K562 (cell line): Measurements from ENCODE around the gene KCNN4. TPM values are rescaled to one million over a fixed set of nuclear protein-coding genes. Genes with fewer than 3 reads are reported as not detected.

Experiments
- CEBPG ChIP-seq, 3 experiments: fragments of 200-800 bp in 1 of 3; sonication (Bioruptor generic) in 1 of 3; sonication (generic) in 1 of 3; formaldehyde crosslinking in 1 of 3; IDR thresholded peaks in 2 of 3; conservative IDR thresholded peaks in 1 of 3; 2 replicates each; pipeline versions ENCODE4 v1.6.1 to v1.8.0; 2016 to 2022; ENCODE audit warnings: missing compliant biosample characterization in 2 of 3, missing genetic modification characterization in 2 of 3, mild to moderate bottlenecking in 1 of 3, missing genetic modification reagents in 1 of 3
- CHCHD3 ChIP-seq: fragments of 250-450 bp; sonication (Bioruptor Pico); IDR thresholded peaks from 2 replicates; pipeline ENCODE4 v2.1.2; 2022; ENCODE audit warnings: mild to moderate bottlenecking
- FOXJ2 ChIP-seq: fragments of 200-800 bp; sonication (Bioruptor generic); IDR thresholded peaks from 2 replicates; pipeline ENCODE4 v1.6.1; 2016; ENCODE audit warnings: missing genetic modification characterization, missing compliant biosample characterization
- FOXM1 ChIP-seq, 2 experiments: fragments of 450-650 bp in 1 of 2; sonication (generic) in 1 of 2; formaldehyde crosslinking in 1 of 2; IDR thresholded peaks; 2 replicates each; pipeline versions ENCODE4 v1.6.1 to v1.9.0; 2017 to 2022; ENCODE audit warnings: low read depth in 2 of 2, mild to moderate bottlenecking in 2 of 2, missing genetic modification reagents in 1 of 2, moderate library complexity in 1 of 2
- HDAC6 ChIP-seq: IDR thresholded peaks from 2 replicates; pipeline ENCODE4 v1.6.1; 2012; ENCODE audit warnings: low read depth, mild to moderate bottlenecking, control low read depth, inconsistent platforms, low read length, moderate library complexity
- HSF4 ChIP-seq: fragments of 250-450 bp; sonication (Bioruptor Pico); IDR thresholded peaks from 2 replicates; pipeline ENCODE4 v2.1.2; 2022; ENCODE audit warnings: mild to moderate bottlenecking, moderate library complexity, borderline replicate concordance
- IFI16 ChIP-seq: fragments of 250-450 bp; sonication (Bioruptor Pico); IDR thresholded peaks from 2 replicates; pipeline ENCODE4 v2.1.2; 2022; ENCODE audit warnings: mild to moderate bottlenecking, inconsistent platforms
- KAT2B ChIP-seq: IDR thresholded peaks from one replicate; pipeline ENCODE4 v1.6.1; 2012; ENCODE audit warnings: low read depth, mild to moderate bottlenecking, control low read depth, inconsistent platforms, low read length, moderate library complexity
- MAFF ChIP-seq: IDR thresholded peaks from 2 replicates; pipeline ENCODE4 v1.6.1; 2012; ENCODE audit warnings: low read length, improper control_type of control experiment
- MTA2 ChIP-seq: fragments of 450-650 bp; IDR thresholded peaks from 2 replicates; pipeline ENCODE4 v1.6.1; 2016; ENCODE audit warnings: low read depth
- PML ChIP-seq: IDR thresholded peaks from 2 replicates; pipeline ENCODE4 v1.6.1; 2012; ENCODE audit warnings: low read length, inconsistent platforms
- SMAD4 ChIP-seq: fragments of 250-450 bp; sonication (Bioruptor Pico); conservative IDR thresholded peaks from 2 replicates; pipeline ENCODE4 v1.8.0; 2021; ENCODE audit warnings: inconsistent platforms, mild to moderate bottlenecking, moderate library complexity
- SREBF1 ChIP-seq: fragments of 150-350 bp; IDR thresholded peaks from 2 replicates; pipeline ENCODE4 v1.6.1; 2014; ENCODE audit warnings: antibody characterized with exemption, low read depth, low read length, borderline replicate concordance
- TBL1XR1 ChIP-seq, 2 experiments: IDR thresholded peaks; 2 replicates each; pipeline ENCODE4 v1.6.1; 2012; ENCODE audit warnings: improper control_type of control experiment in 2 of 2, low read length in 2 of 2, mild to moderate bottlenecking in 1 of 2
- ZFP36 ChIP-seq: fragments of 150-350 bp; IDR thresholded peaks from 2 replicates; pipeline ENCODE4 v1.6.1; 2018; ENCODE audit warnings: low read length, low read depth; ENCODE audit not compliant: partially characterized antibody
- polyA plus RNA-seq, 8 experiments: library from polyadenylated mRNA; depleted of rRNA in 4 of 8; stranded (reverse) in 5 of 8; unstranded in 3 of 8; fragments of >200 nt; fragmentation: Nextera tagmentation in 2 of 8; fragmentation: Illumina TruSeq in 1 of 8; extraction: Ambion mirVana in 2 of 8; extraction: Trizol in 1 of 8; gene quantifications; 2 replicates each; pipeline versions ENCODE4 v1.2.1 to v1.2.3, GENCODE V29; 2011 to 2014; ENCODE audit warnings: inconsistent platforms in 1 of 8, missing spikeins in 1 of 8
- total RNA-seq, 7 experiments: library from RNA; depleted of rRNA in 6 of 7; stranded (reverse); fragments of >200 nt in 6 of 7; fragmentation: Illumina TruSeq in 2 of 7; extraction: Trizol in 2 of 7; gene quantifications; 2 replicates each; pipeline versions ENCODE4 v1.2.1 to v1.2.3, GENCODE V29; 2011 to 2021; ENCODE audit warnings: low replicate concordance in 1 of 7
- TF ChIP-seq, protein P1 (sequence below), 2 experiments: IDR thresholded peaks in 1 of 2; conservative IDR thresholded peaks in 1 of 2; 2 replicates each; pipeline ENCODE4 v1.6.1; 2016; ENCODE audit warnings: low read depth in 2 of 2, mild to moderate bottlenecking in 1 of 2, missing compliant biosample characterization in 1 of 2, missing genetic modification characterization in 1 of 2, moderate library complexity in 1 of 2
- TF ChIP-seq, protein P2 (sequence below): fragments of 450-650 bp; IDR thresholded peaks from 2 replicates; pipeline ENCODE4 v1.7.0; 2016; ENCODE audit warnings: borderline replicate concordance
- TF ChIP-seq, protein P3 (sequence below): fragments of 250-450 bp; sonication (Bioruptor Pico); IDR thresholded peaks from 2 replicates; pipeline ENCODE4 v1.5.0; 2020; ENCODE audit warnings: mild to moderate bottlenecking
- TF ChIP-seq, protein P4 (sequence below): fragments of 450-650 bp; IDR thresholded peaks from 2 replicates; pipeline ENCODE4 v1.6.1; 2016; ENCODE audit warnings: low read depth, mild to moderate bottlenecking, moderate library complexity

The KCNN4 gene
- total and polyA plus RNA-seq, 9 of the 15 experiments (the other 6 are each of a cell fraction or from before 2014, with no cell fraction given): 0.53 to 37.7 (median 25.9) TPM

DNA sequence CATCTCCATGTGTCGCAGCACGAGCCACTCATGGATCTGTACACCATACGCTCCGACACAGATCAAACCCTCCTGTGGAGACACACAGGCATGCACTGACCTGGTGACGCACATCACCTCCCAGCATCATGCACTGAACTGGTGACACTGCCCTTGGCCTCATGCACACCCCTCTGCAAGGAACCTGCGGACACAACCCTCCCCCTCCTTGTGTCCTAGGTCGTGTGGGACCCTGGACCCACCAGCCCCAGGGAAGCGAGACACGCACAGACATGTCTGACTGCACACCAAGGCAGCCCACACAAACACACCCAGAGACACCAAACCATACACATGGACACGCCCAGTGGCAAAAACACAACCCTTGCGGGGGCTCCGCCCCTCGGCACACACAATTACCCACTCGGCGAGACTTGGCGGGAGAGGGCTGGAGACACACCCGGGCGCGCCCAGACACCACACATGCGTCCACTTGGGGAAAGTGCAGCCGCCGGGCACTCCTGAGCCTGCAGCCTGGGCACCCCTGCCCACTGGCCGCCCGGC is 2.0 kb upstream of the KCNN4 start (continued):
- TF ChIP-seq KAT2B: no peak
- TF ChIP-seq CEBPG (CRISPR knock-in tag; IDR thresholded peaks at IDR 0.05): no peak
- TF ChIP-seq CEBPG (tag; conservative IDR thresholded peaks at IDR 0.05 in 1 of 2, IDR thresholded peaks at IDR 0.05 in 1 of 2): no peak
- TF ChIP-seq FOXM1 (IDR thresholded peaks at IDR 0.05; ENCODE audit: low read depth): no peak
- no peak for TF ChIP-seq FOXM1 (CRISPR knock-in tag; IDR thresholded peaks at IDR 0.05; ENCODE audit: low read depth)
- TF ChIP-seq TBL1XR1 (IDR thresholded peaks at IDR 0.05; ENCODE audit: low read length in 2 of 2): no peak
- no peak for TF ChIP-seq MAFF
- no peak for TF ChIP-seq HDAC6
- TF ChIP-seq PML: no peak
- TF ChIP-seq HSF4 (CRISPR knock-in tag): no peak
- TF ChIP-seq, protein P1, sequence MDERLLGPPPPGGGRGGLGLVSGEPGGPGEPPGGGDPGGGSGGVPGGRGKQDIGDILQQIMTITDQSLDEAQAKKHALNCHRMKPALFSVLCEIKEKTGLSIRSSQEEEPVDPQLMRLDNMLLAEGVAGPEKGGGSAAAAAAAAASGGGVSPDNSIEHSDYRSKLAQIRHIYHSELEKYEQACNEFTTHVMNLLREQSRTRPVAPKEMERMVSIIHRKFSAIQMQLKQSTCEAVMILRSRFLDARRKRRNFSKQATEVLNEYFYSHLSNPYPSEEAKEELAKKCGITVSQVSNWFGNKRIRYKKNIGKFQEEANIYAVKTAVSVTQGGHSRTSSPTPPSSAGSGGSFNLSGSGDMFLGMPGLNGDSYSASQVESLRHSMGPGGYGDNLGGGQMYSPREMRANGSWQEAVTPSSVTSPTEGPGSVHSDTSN (CRISPR knock-in tag; IDR thresholded peaks at IDR 0.05; ENCODE audit: low read depth): no peak
- TF ChIP-seq, protein P1 (tag; conservative IDR thresholded peaks at IDR 0.05; ENCODE audit: low read depth): no peak
- TF ChIP-seq, protein P2, sequence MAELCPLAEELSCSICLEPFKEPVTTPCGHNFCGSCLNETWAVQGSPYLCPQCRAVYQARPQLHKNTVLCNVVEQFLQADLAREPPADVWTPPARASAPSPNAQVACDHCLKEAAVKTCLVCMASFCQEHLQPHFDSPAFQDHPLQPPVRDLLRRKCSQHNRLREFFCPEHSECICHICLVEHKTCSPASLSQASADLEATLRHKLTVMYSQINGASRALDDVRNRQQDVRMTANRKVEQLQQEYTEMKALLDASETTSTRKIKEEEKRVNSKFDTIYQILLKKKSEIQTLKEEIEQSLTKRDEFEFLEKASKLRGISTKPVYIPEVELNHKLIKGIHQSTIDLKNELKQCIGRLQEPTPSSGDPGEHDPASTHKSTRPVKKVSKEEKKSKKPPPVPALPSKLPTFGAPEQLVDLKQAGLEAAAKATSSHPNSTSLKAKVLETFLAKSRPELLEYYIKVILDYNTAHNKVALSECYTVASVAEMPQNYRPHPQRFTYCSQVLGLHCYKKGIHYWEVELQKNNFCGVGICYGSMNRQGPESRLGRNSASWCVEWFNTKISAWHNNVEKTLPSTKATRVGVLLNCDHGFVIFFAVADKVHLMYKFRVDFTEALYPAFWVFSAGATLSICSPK: no peak
- TF ChIP-seq, protein P3, sequence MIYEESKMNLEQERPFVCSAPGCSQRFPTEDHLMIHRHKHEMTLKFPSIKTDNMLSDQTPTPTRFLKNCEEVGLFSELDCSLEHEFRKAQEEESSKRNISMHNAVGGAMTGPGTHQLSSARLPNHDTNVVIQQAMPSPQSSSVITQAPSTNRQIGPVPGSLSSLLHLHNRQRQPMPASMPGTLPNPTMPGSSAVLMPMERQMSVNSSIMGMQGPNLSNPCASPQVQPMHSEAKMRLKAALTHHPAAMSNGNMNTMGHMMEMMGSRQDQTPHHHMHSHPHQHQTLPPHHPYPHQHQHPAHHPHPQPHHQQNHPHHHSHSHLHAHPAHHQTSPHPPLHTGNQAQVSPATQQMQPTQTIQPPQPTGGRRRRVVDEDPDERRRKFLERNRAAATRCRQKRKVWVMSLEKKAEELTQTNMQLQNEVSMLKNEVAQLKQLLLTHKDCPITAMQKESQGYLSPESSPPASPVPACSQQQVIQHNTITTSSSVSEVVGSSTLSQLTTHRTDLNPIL (CRISPR knock-in tag): no peak
- no peak for TF ChIP-seq SMAD4 (CRISPR knock-in tag)
- TF ChIP-seq, protein P4, sequence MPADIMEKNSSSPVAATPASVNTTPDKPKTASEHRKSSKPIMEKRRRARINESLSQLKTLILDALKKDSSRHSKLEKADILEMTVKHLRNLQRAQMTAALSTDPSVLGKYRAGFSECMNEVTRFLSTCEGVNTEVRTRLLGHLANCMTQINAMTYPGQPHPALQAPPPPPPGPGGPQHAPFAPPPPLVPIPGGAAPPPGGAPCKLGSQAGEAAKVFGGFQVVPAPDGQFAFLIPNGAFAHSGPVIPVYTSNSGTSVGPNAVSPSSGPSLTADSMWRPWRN: no peak
- TF ChIP-seq SREBF1: no peak
- no peak for TF ChIP-seq CHCHD3 (CRISPR knock-in tag)
- no peak for TF ChIP-seq ZFP36
- no peak for TF ChIP-seq IFI16 (CRISPR knock-in tag)
- no peak for TF ChIP-seq FOXJ2 (tag)
- TF ChIP-seq MTA2: no peak
